ENCODE measurements around the gene RGMA.

- TF ChIP-seq CTCF (IDR thresholded peaks at IDR 0.05; ENCODE audit: low read depth, low read length) = no peak
- no peak for TF ChIP-seq POLR2A (IDR thresholded peaks at IDR 0.05; ENCODE audit: extremely low read depth, insufficient read length)
- no peak for TF ChIP-seq MAX (IDR thresholded peaks at IDR 0.05; ENCODE audit: low read depth, low read length)
- no peak for TF ChIP-seq MYC (IDR thresholded peaks at IDR 0.05; ENCODE audit: low read depth, low read length)
Observed at GRCh38 chr15:93129702-93130488, 40.9 kb upstream of the RGMA start.
